MM.1S (cell line): ENCODE measurements around the gene GALNT6.

Experiments
- DNase-seq: peaks from one replicate; pipeline ENCODE4 v3.0.0-alpha.2; 2015
- H2AFZ ChIP-seq: fragments of 300-600 bp; sonication (generic); 2 replicates; pipeline ENCODE4 v1.6.0; 2016; ENCODE audit warnings: antibody characterized with exemption, low read length
- H3F3A ChIP-seq: fragments of 300-600 bp; sonication (generic); 2 replicates; pipeline ENCODE4 v1.6.1; 2016; ENCODE audit warnings: mild to moderate bottlenecking, antibody characterized with exemption, low read length, moderate library complexity, mixed read lengths; ENCODE audit not compliant: insufficient read depth
- H3K27ac ChIP-seq: fragments of 300-600 bp; sonication (generic); 2 replicates; pipeline ENCODE4 v1.5.1; 2016; ENCODE audit warnings: mild to moderate bottlenecking, low read length
- H3K27me3 ChIP-seq: fragments of 300-600 bp; sonication (generic); replicated peaks from 2 replicates; pipeline ENCODE4 v1.6.0; 2016; ENCODE audit warnings: low read length; ENCODE audit not compliant: insufficient read depth
- H3K36me3 ChIP-seq: fragments of 300-600 bp; sonication (generic); replicated peaks from 2 replicates; pipeline ENCODE4 v1.6.1; 2016; ENCODE audit warnings: mild to moderate bottlenecking, low read length, mixed read lengths; ENCODE audit not compliant: insufficient read depth
- H3K4me1 ChIP-seq: fragments of 300-600 bp; sonication (generic); 2 replicates; pipeline ENCODE4 v1.6.1; 2016; ENCODE audit warnings: low read length, mixed read lengths
- H3K4me2 ChIP-seq: fragments of 300-600 bp; sonication (generic); 2 replicates; pipeline ENCODE4 v1.6.0; 2016; ENCODE audit warnings: low read depth, low read length
- H3K4me3 ChIP-seq: fragments of 300-600 bp; sonication (generic); 2 replicates; pipeline ENCODE4 v1.5.1; 2016; ENCODE audit warnings: low read length, mixed read lengths
- H3K79me2 ChIP-seq: fragments of 300-600 bp; sonication (generic); 2 replicates; pipeline ENCODE4 v1.6.1; 2016; ENCODE audit warnings: mixed run types, low read length, mixed read lengths
- H3K9ac ChIP-seq: fragments of 300-600 bp; sonication (generic); 2 replicates; pipeline ENCODE4 v1.6.1; 2016; ENCODE audit warnings: low read length, mixed read lengths
- H3K9me2 ChIP-seq: fragments of 300-600 bp; sonication (generic); replicated peaks from 2 replicates; pipeline ENCODE4 v1.6.1; 2016; ENCODE audit warnings: mild to moderate bottlenecking, low read length, mixed read lengths; ENCODE audit not compliant: insufficient read depth
- H3K9me3 ChIP-seq: fragments of 300-600 bp; sonication (generic); replicated peaks from 2 replicates; pipeline ENCODE4 v1.6.1; 2016; ENCODE audit warnings: mild to moderate bottlenecking, low read length, mixed read lengths; ENCODE audit not compliant: insufficient read depth
- H4K20me1 ChIP-seq: fragments of 300-600 bp; sonication (generic); 2 replicates; pipeline ENCODE4 v1.6.1; 2016; ENCODE audit warnings: mild to moderate bottlenecking, low read length, moderate library complexity, mixed read lengths; ENCODE audit not compliant: insufficient read depth
- EZH2 ChIP-seq: fragments of 300-600 bp; sonication (generic); optimal IDR thresholded peaks from 2 replicates; pipeline ENCODE3; 2017; ENCODE audit warnings: low read depth, mild to moderate bottlenecking, antibody characterized with exemption, low read length, mixed read lengths
- EZH2phosphoT487 ChIP-seq: fragments of 300-600 bp; sonication (generic); IDR thresholded peaks from 2 replicates; pipeline ENCODE4 v1.6.1; 2018; ENCODE audit warnings: antibody characterized with exemption, low read length
- TF ChIP-seq, protein P1 (sequence below): fragments of 300-600 bp; sonication (generic); IDR thresholded peaks from 2 replicates; pipeline ENCODE4 v1.5.1; 2016; ENCODE audit warnings: antibody characterized with exemption, low read length, mixed read lengths

The GALNT6 gene

DNA sequence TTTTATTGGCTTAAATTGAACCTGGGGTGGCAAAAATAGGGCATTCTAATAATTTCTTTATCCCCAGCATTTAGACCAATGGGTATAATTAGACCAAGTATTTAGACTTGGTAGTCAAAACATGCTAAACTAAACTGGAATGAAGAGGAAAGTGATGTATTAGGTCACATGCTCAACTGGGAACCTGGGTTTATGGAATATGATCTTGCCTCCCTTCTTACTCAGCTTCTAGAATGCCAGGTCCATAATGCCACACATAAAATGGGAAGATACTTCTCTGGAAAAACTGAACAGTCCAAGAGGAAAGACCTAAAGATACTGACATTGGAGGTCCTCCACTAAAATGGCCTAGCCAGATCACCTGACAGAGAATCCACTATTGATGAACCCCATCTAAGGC lies 61.0 kb downstream of the GALNT6 start:
- H3K27me3 ChIP-seq = no peaks in the 10 kb centered on the region
- H3K4me1 ChIP-seq = peaks cover 45% of the 10 kb centered on the region
- no peak overlapping the region for H3K9ac ChIP-seq
- peaks cover 26% of the 10 kb centered on the region for H3F3A ChIP-seq
- no peaks in the 10 kb centered on the region for H4K20me1 ChIP-seq
- DNase-seq = no peak
- TF ChIP-seq, protein P1, sequence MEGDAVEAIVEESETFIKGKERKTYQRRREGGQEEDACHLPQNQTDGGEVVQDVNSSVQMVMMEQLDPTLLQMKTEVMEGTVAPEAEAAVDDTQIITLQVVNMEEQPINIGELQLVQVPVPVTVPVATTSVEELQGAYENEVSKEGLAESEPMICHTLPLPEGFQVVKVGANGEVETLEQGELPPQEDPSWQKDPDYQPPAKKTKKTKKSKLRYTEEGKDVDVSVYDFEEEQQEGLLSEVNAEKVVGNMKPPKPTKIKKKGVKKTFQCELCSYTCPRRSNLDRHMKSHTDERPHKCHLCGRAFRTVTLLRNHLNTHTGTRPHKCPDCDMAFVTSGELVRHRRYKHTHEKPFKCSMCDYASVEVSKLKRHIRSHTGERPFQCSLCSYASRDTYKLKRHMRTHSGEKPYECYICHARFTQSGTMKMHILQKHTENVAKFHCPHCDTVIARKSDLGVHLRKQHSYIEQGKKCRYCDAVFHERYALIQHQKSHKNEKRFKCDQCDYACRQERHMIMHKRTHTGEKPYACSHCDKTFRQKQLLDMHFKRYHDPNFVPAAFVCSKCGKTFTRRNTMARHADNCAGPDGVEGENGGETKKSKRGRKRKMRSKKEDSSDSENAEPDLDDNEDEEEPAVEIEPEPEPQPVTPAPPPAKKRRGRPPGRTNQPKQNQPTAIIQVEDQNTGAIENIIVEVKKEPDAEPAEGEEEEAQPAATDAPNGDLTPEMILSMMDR = no peak
- TF ChIP-seq EZH2 (no peak), EZH2phosphoT487 (no peak)
- no peaks in the 10 kb centered on the region for H3K9me2 ChIP-seq
- no peak overlapping the region for H3K4me3 ChIP-seq
- H3K4me2 ChIP-seq = peak overlapping the region; percentile 35; the same call in 1 of the 2 replicates
- no peaks in the 10 kb centered on the region for H3K9me3 ChIP-seq
- H3K79me2 ChIP-seq = no peaks in the 10 kb centered on the region
- H3K36me3 ChIP-seq = no peaks in the 10 kb centered on the region
- peak overlapping the region; percentile 43 for H2AFZ ChIP-seq
- H3K27ac ChIP-seq = no peak overlapping the region; the same call in 1 of the 2 replicates

DNA sequence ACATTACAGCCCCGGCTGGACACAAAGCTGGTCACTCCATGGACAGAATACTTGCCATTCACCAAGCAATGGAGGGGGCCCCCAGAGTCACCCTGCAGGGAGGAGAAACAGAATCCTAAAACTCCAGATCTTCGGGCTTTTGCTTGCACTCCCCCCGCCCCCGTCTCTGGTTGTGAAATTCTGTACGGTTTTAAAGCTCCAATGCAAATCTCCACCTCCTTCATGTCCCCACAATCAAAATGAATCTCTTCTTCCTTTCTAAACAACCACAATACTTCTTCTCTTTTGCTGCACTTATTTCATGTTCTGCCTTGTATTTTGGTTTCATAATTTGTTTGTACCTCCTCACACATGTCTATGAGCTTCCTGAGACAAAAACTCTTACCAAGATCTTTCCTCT lies 61.5 kb downstream of the GALNT6 start:
- Histone ChIP-seq H3K4me2 (peak overlapping the region; percentile 35; the same call in 1 of the 2 replicates), H3K4me3 (no peak overlapping the region), H3K4me1 (peaks cover 48% of the 10 kb centered on the region), H3K27ac (no peak overlapping the region; the same call in 1 of the 2 replicates), H3K36me3 (no peaks in the 10 kb centered on the region), H3K9me3 (no peaks in the 10 kb centered on the region), H2AFZ (peak overlapping the region; percentile 43), H3K9ac (no peak overlapping the region), H3K27me3 (no peaks in the 10 kb centered on the region), H3K79me2 (no peaks in the 10 kb centered on the region), H3F3A (peaks cover 30% of the 10 kb centered on the region), H3K9me2 (no peaks in the 10 kb centered on the region), H4K20me1 (no peaks in the 10 kb centered on the region)
- no peak for DNase-seq
- TF ChIP-seq EZH2phosphoT487 (no peak), EZH2 (no peak)
- TF ChIP-seq, protein P1 = no peak

DNA sequence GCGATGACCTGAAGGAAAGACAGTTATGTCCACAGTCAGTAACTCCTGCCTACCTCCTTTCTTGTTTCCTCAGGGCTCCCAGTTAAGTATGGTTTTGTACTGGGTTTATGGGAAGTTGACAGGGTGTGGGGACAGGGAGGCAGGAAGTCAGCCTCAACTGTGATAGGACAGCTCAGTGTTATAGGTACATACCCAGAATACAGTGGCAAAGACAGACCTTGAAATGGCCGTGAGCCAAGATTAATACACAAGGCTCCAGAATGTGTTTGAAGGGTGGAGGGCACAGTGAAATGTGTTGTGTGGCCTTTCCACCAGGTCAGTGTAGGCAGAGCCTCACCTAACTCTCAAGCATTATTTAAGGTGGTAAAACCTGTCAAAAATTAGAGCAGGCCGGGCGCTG lies 62.6 kb downstream of the GALNT6 start:
- Histone ChIP-seq H3K27me3 (no peaks in the 10 kb centered on the region), H3K4me2 (no peak overlapping the region), H3K9ac (no peak overlapping the region), H3F3A (peaks cover 40% of the 10 kb centered on the region), H3K4me1 (peaks cover 53% of the 10 kb centered on the region), H2AFZ (no peak overlapping the region), H3K36me3 (no peaks in the 10 kb centered on the region), H3K9me3 (no peaks in the 10 kb centered on the region), H3K27ac (no peak overlapping the region), H3K4me3 (no peak overlapping the region), H3K9me2 (no peaks in the 10 kb centered on the region), H4K20me1 (no peaks in the 10 kb centered on the region), H3K79me2 (peaks cover 10% of the 10 kb centered on the region)
- TF ChIP-seq EZH2 (no peak), EZH2phosphoT487 (no peak)
- TF ChIP-seq, protein P1 = no peak
- no peak for DNase-seq
